ENCODE results near the gene FUOM.

Gene FUOM

DNA sequence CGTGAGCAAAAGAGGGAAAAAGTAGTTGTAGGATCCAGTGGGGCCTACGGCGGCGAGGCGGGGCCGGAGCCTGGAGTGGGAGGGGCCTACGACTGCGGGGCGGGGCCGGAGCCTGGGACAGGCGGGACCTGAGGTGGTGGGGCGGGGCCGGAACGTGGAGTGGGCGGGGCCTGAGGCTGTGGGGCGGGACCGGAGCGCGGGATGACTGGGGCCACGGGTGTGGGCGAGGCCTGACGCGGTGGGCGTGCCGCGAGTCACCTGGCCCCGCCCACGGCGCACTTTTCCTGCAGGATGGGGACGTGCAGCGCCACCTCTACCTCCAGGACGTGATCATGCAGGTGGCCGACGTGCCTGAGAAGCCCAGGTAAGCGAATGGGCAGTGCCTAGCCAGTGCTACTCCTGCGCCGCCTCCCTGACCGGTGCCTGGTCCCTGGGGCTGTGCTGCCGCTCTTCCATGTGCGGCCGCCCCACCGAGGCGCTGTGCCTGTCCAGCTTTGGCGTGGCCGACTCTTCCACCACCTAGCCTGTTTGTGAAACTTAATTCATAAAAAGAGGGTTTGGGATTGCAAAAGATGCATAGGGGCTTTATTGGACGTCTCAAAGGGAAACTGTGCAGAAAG lies 48.6 kb downstream of the FUOM start:
- peak; percentile 71 for DNase-seq

DNA sequence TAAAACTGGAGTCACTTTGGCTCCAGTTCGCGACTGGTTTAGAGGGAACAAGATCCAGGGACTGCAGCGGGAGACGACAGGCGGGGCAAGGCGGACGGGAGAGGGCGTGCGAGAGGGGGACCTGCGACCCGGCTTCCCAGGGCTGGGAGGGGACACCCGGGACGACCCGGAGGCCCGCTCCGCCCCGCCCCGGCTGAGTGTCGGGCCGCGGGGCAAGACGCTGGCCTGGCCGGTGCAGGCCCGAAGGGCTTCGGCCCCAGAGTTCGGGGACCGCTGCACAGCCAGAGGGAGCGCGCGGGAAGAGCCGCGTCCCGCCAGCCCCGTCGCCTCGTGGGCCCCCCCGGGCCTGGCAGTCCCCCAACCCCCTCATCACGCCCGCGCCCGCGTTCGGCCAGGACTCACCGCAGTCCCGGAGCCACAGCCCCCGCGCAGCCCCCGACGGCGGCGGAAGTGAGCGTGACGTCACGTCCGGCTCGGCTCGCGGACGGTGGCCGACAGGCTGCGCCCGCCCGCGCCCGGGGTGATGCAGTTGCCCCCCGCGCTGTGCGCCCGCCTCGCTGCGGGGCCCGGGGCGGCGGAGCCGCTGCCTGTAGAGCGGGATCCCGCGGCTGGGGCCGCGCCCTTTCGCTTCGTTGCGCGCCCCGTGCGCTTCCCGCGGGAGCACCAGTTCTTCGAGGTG lies 49.3 kb downstream of the FUOM start, which contains the start of the genes TUBGCP2 and ZNF511:
TSS of gene TUBGCP2 (minus strand) at position 452 of the 679 bp plus-strand sequence. CDS start 5,931 bp downstream, outside the sequence.
TSS of gene ZNF511 (plus strand) at position 494 of the 679 bp plus-strand sequence. CDS start at position 524, 30 bp downstream.
- peak; percentile 53 for DNase-seq

DNA sequence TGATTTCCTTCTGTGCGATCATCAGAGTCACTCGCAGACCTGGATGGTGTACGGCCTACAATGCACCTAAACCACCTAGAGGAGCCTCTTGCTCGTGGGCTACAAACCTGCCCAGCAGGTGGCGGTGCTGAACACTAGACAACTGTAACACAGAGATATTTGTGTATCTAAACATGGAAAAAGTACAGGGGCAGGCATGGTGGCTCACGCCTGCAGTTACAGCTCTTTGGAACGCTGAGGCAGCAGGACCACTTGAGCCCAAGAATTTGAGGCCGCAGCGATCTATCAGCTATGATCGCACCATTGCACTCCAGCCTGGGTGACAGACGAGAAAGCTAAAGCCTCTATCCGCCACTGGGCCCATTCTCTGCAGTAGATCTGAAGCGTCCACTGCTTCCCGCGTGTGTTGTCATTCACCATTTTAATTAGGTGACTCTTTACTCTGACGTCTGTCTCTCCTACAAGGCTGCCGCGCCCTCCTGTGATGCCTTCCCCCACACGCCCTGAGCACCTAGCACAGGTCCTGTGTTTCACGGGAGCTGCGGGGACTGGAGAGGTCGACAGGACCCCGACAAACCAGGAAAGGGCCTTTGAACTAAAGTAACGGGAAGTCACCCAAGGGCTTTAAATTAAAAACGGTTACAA lies 49.9 kb downstream of the FUOM start:
- DNase-seq, result no peak

DNA sequence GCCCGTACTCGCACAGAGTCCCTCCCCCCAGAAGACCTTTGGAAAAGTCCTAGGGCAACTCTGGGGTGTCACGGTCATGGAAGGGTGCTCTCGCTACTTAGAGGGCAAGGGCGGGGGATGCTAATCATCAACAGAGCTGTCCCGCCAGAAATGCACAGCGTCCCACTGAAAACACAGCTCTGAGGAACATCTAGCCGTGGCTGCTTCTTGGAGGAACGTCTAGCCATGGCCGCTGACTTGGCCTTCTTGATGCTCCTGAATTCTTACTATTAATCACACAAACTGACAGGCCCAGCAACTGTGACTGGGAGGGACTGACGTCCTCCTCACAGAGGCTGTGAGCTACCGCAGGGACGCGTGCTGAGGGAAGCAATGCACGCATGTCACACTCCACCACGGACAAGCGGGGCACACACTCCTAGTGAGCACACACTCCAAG lies 50.9 kb downstream of the FUOM start:
- DNase-seq, result no peak

DNA sequence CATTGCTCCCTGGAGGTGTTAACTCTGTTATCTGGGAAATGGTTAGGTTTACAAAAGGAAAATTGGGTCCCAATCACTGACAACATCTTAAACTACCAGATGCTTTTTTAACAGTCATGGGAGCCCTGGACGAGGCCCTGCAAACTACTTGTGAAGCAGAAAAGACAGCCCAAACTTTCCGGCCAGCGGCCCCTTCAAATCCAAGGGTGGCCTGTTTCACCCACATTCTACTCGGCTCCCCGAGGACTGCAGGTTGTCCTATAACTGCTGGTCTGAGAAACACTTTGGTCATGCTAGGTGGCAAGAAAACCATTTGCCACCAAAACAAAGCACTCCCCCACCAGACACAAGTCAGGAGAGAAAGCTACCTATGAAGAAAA lies 51.7 kb downstream of the FUOM start:
- DNase-seq, result no peak
